ENCODE measurements around the gene MEST. TPM values are rescaled to one million over a fixed set of nuclear protein-coding genes. Genes with fewer than 3 reads are reported as not detected.
"Not testable (repeated sequence)": the region's sequence is repeated elsewhere in the genome, so short reads cannot be mapped to it uniquely, and the experiment has no call there.

Gene MEST
- total RNA-seq, 2 donors from 2014 or later: 4.6 to 5.1 TPM

GRCh38 chr7:130515315-130516040, 23.6 kb downstream of the MEST start:
- DNase-seq: no peak
- H3K9me3 ChIP-seq (ENCODE audit: control insufficient read depth, low read length, poor library complexity, severe bottlenecking): no peaks in the 10 kb centered on the region
- Mint-ChIP-seq H3K27me3 (no peaks in the 10 kb centered on the region), H3K27ac (no peak overlapping the region), H3K4me3 (no peak overlapping the region), H3K36me3 (ENCODE audit: low read depth) (no peaks in the 10 kb centered on the region), H3K4me1 (no peaks in the 10 kb centered on the region)
- no peak for ATAC-seq

GRCh38 chr7:130521258-130521951, 29.5 kb downstream of the MEST start:
- no peak for DNase-seq
- H3K4me1 Mint-ChIP-seq: no peaks in the 10 kb centered on the region
- no peaks in the 10 kb centered on the region for H3K36me3 Mint-ChIP-seq (ENCODE audit: low read depth)
- H3K4me3 Mint-ChIP-seq: no peak overlapping the region
- H3K9me3 ChIP-seq (ENCODE audit: control insufficient read depth, low read length, poor library complexity, severe bottlenecking): no peaks in the 10 kb centered on the region
- H3K27ac Mint-ChIP-seq: no peak overlapping the region
- ATAC-seq: no peak
- H3K27me3 Mint-ChIP-seq: no peaks in the 10 kb centered on the region

- not testable (repeated sequence) for ATAC-seq, H3K4me3 Mint-ChIP-seq, H3K4me1 Mint-ChIP-seq
Measured at GRCh38 chr7:130523519-130524125, 31.7 kb downstream of the MEST start.

GRCh38 chr7:130524628-130525027, 32.7 kb downstream of the MEST start:
- no peak for DNase-seq
- ATAC-seq: no peak
- no peak overlapping the region for H3K27ac Mint-ChIP-seq
- H3K4me3 Mint-ChIP-seq: no peak overlapping the region
- no peaks in the 10 kb centered on the region for H3K9me3 ChIP-seq (ENCODE audit: control insufficient read depth, low read length, poor library complexity, severe bottlenecking)
- H3K36me3 Mint-ChIP-seq (ENCODE audit: low read depth): peaks cover 5% of the 10 kb centered on the region
- H3K4me1 Mint-ChIP-seq: no peaks in the 10 kb centered on the region
- no peaks in the 10 kb centered on the region for H3K27me3 Mint-ChIP-seq

More at GRCh38 chr7:130523519-130524125, 31.7 kb downstream of the MEST start:
- not testable (repeated sequence) for H3K9me3 ChIP-seq (ENCODE audit: control insufficient read depth, low read length, poor library complexity, severe bottlenecking); H3K27me3 Mint-ChIP-seq; H3K27ac Mint-ChIP-seq; DNase-seq; H3K36me3 Mint-ChIP-seq (ENCODE audit: low read depth)

GRCh38 chr7:130527752-130528355, 36.0 kb downstream of the MEST start:
- not testable (repeated sequence) for H3K9me3 ChIP-seq (ENCODE audit: control insufficient read depth, low read length, poor library complexity, severe bottlenecking); ATAC-seq; DNase-seq; H3K4me3 Mint-ChIP-seq; H3K4me1 Mint-ChIP-seq; H3K27ac Mint-ChIP-seq; H3K36me3 Mint-ChIP-seq (ENCODE audit: low read depth); H3K27me3 Mint-ChIP-seq

- H3K36me3 Mint-ChIP-seq (ENCODE audit: low read depth): peaks cover 8% of the 10 kb centered on the region
- H3K4me3 Mint-ChIP-seq: no peak overlapping the region
- ATAC-seq: no peak
- H3K27ac Mint-ChIP-seq: no peak overlapping the region
- no peaks in the 10 kb centered on the region for H3K27me3 Mint-ChIP-seq
- H3K4me1 Mint-ChIP-seq: no peaks in the 10 kb centered on the region
- no peak for DNase-seq
- H3K9me3 ChIP-seq (ENCODE audit: control insufficient read depth, low read length, poor library complexity, severe bottlenecking): no peaks in the 10 kb centered on the region
Measured at GRCh38 chr7:130529417-130529816, 37.5 kb downstream of the MEST start.

GRCh38 chr7:130537894-130538293, 46.0 kb downstream of the MEST start:
- not testable (repeated sequence) for H3K9me3 ChIP-seq (ENCODE audit: control insufficient read depth, low read length, poor library complexity, severe bottlenecking); DNase-seq; H3K4me1 Mint-ChIP-seq; H3K4me3 Mint-ChIP-seq; H3K36me3 Mint-ChIP-seq (ENCODE audit: low read depth); ATAC-seq; H3K27me3 Mint-ChIP-seq; H3K27ac Mint-ChIP-seq

- DNase-seq; H3K4me3 Mint-ChIP-seq; H3K27ac Mint-ChIP-seq; H3K9me3 ChIP-seq (ENCODE audit: control insufficient read depth, low read length, poor library complexity, severe bottlenecking); H3K4me1 Mint-ChIP-seq; H3K27me3 Mint-ChIP-seq; ATAC-seq; H3K36me3 Mint-ChIP-seq (ENCODE audit: low read depth): not testable (repeated sequence)
Measured at GRCh38 chr7:130541287-130541686, 49.4 kb downstream of the MEST start.

GRCh38 chr7:130542297-130542696, 50.4 kb downstream of the MEST start:
- H3K4me1 Mint-ChIP-seq; H3K27ac Mint-ChIP-seq; H3K9me3 ChIP-seq (ENCODE audit: control insufficient read depth, low read length, poor library complexity, severe bottlenecking); DNase-seq; ATAC-seq; H3K4me3 Mint-ChIP-seq; H3K36me3 Mint-ChIP-seq (ENCODE audit: low read depth); H3K27me3 Mint-ChIP-seq: not testable (repeated sequence)

GRCh38 chr7:130543487-130544010, 51.7 kb downstream of the MEST start:
- DNase-seq (no peak), ATAC-seq (no peak)
- H3K4me3 Mint-ChIP-seq: no peak overlapping the region

GRCh38 chr7:130544356-130544755, 52.5 kb downstream of the MEST start:
- DNase-seq (no peak), ATAC-seq (no peak)
- no peak overlapping the region for H3K27ac Mint-ChIP-seq
- no peaks in the 10 kb centered on the region for H3K4me1 Mint-ChIP-seq
- H3K9me3 ChIP-seq (ENCODE audit: control insufficient read depth, low read length, poor library complexity, severe bottlenecking): no peaks in the 10 kb centered on the region
- peaks cover 4% of the 10 kb centered on the region for H3K36me3 Mint-ChIP-seq (ENCODE audit: low read depth)
- no peaks in the 10 kb centered on the region for H3K27me3 Mint-ChIP-seq
- no peak overlapping the region for H3K4me3 Mint-ChIP-seq

More at GRCh38 chr7:130543487-130544010, 51.7 kb downstream of the MEST start:
- H3K4me1 Mint-ChIP-seq: no peaks in the 10 kb centered on the region
- H3K27ac Mint-ChIP-seq: no peak overlapping the region
- peaks cover 4% of the 10 kb centered on the region for H3K36me3 Mint-ChIP-seq (ENCODE audit: low read depth)
- H3K27me3 Mint-ChIP-seq: no peaks in the 10 kb centered on the region
- no peaks in the 10 kb centered on the region for H3K9me3 ChIP-seq (ENCODE audit: control insufficient read depth, low read length, poor library complexity, severe bottlenecking)

GRCh38 chr7:130553398-130554029, 61.6 kb downstream of the MEST start:
- no peaks in the 10 kb centered on the region for H3K9me3 ChIP-seq (ENCODE audit: control insufficient read depth, low read length, poor library complexity, severe bottlenecking)
- Mint-ChIP-seq H3K27ac (no peak overlapping the region), H3K4me3 (no peak overlapping the region), H3K27me3 (no peaks in the 10 kb centered on the region), H3K4me1 (no peaks in the 10 kb centered on the region), H3K36me3 (ENCODE audit: low read depth) (peaks cover 12% of the 10 kb centered on the region)
- ATAC-seq (no peak), DNase-seq (no peak)

- no peaks in the 10 kb centered on the region for H3K9me3 ChIP-seq (ENCODE audit: control insufficient read depth, low read length, poor library complexity, severe bottlenecking)
- H3K4me3 Mint-ChIP-seq: no peak overlapping the region
- H3K36me3 Mint-ChIP-seq (ENCODE audit: low read depth): peaks cover 12% of the 10 kb centered on the region
- DNase-seq: no peak
- ATAC-seq: no peak
- H3K27ac Mint-ChIP-seq: no peak overlapping the region
- no peaks in the 10 kb centered on the region for H3K4me1 Mint-ChIP-seq
- H3K27me3 Mint-ChIP-seq: no peaks in the 10 kb centered on the region
Measured at GRCh38 chr7:130554481-130554880, 62.6 kb downstream of the MEST start.
